Left lobe of liver (tissue), 2 donors: Measurements from ENCODE around the gene PTGDS. TPM values are rescaled to one million over a fixed set of nuclear protein-coding genes. Genes with fewer than 3 reads are reported as not detected.

Experiments used
- ATAC-seq: fragments of 200-7000 bp; cut with Tn5 transposase; one replicate; pipeline ENCODE4 v1.9.1; 2020; ENCODE audit warnings: mild to moderate bottlenecking, moderate library complexity
- DNase-seq: peaks from one replicate; pipeline ENCODE4 v3.0.0-alpha.2; 2020; ENCODE audit warnings: low spot score
- total RNA-seq: library from RNA; stranded (reverse); gene quantifications from one replicate; pipeline ENCODE4 v1.2.1, GENCODE V29; 2021
- donor health status: DM: no; HTN: no; CAD: no; lungs with moderate emphysema.
- donor health status: DM: no; HTN: yes; CAD: no.

PTGDS gene
- total RNA-seq, 1 donor from 2014 or later: 5.2 TPM

DNA sequence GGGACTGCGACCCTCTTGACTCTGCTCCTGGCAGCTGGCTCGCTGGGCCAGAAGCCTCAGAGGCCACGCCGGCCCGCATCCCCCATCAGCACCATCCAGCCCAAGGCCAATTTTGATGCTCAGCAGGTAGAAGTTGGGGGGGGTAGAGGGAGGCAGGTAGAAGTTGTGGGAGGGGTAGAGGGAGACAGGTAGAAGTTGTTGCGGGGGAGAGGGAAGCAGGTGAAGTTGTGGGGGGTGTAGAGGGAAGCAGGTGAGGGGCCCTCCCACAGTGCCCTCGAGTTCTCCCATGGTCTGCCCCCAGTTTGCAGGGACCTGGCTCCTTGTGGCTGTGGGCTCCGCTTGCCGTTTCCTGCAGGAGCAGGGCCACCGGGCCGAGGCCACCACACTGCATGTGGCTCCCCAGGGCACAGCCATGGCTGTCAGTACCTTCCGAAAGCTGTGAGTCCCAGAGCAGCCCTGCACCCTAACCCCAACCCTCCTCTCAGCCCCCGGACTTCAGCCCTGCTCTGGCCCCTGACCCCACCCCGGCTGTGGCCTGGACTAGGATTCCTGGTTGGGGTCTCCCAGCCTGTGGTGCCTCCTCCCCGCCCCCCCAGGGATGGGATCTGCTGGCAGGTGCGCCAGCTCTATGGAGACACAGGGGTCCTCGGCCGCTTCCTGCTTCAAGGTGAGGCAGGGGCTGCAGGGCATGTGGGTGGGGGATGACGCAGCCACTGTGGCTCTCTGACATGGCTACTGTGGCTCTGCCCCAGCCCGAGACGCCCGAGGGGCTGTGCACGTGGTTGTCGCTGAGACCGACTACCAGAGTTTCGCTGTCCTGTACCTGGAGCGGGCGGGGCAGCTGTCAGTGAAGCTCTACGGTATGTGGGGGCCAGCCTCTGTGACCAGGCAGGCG, 31.7 kb upstream of the PTGDS start:
- ATAC-seq (no peak), DNase-seq (peak; percentile 67)

DNA sequence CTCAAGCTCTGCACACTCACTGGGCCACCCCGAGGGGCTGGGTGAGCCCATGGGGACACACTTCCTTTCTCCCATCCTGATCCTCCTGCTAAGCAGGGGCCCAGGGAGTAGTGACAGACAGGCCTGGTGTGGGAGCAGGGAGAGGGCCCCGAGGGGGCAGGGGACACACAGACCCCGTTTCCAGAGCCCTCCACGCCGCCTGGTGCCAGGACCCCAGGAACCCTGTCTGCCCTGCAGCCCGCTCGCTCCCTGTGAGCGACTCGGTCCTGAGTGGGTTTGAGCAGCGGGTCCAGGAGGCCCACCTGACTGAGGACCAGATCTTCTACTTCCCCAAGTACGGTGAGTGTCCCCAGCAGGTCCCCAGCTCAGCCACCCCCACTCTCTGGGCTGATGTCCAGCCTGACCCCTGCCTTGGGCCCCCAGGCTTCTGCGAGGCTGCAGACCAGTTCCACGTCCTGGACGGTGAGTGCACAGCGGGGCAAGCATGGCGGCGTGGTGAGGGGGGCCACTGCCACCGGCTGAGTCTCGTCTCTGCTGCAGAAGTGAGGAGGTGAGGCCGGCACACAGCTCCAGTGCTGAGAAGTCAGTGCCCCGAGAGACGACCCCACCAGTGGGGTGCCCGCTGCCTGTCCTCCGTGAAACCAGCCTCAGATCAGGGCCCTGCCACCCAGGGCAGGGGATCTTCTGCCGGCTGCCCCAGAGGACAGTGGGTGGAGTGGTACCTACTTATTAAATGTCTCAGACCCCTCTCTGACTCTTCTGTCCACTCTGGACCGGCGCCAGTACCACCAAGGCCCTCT, 30.9 kb upstream of the PTGDS start:
- no peak for ATAC-seq
- DNase-seq: no peak

DNA sequence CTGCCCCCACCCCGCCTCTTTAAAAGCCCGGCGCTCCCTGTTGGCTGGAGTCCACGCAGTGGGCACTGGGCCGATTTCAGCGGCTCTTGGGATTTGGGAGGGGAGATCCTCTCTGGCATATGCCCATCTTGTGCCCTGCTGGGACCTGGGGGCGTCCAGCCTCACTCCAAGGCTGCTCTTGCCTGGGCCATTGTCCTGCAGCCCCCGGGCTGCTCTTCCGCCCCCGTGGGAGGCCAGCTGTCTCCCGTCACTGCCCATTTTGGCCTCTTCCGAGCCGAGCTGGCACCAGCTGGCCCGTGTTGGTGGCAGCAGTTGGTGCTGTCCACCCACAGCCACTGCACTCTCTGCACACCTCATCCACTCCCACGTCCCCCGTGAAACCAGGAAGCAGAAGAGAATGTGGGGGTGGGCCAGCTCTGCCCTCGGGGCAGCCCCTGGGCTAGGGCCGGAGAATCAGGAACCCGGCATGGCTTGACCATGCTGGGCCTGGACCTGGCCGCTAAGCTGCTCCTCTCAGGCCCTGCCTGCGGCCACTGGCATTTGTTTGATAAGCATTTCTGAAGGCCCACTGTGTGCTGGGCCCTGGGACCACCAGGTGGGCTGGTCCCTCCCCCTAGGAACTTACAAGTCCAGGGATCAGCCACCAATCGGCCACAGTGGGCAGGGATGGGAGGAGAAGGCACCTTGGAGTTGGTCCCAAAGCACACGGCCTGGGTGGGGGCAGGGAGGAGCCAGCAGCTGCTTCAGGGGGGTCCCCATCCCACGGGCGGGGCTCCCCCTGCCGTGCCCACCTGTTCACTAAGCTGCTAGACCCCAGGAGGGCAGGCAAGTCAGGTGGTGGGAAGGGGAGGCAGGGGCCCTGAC, 30.0 kb upstream of the PTGDS start:
- peak; percentile 80 for DNase-seq
- peak; percentile 3 for ATAC-seq

GRCh38 chr9:136947955-136948510, 29.3 kb upstream of the PTGDS start:
- ATAC-seq (no peak), DNase-seq (peak; percentile 73)

DNA sequence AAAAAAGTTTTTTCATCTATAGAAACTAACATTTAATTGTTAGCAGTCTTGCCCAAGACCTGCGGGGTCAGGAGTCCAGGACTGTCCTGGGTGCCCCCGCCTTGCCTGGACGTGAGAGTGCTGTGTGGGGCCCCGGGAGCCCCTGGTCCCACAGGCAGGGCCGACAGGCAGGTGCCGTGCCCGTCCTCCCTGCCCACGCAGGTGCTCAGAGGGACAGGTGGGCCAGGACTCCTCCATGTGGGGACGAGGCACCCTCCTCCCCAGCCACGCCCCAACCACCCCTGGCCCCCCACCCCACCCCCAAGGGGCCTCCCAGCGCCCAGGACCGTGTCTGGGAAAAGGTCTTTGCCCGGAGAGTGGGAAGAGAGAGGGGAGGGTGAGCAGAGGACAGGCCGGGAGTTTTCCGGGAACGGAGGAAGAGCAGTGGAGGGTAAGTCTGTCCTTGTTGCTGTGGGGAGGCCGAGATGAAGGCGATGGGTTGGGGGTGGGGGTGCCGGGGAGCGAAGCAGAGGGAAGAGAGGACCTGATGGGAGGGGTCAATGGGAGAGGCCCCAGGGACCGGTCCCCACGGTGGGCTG, 28.0 kb upstream of the PTGDS start:
- DNase-seq (no peak), ATAC-seq (peak; percentile 2)

DNA sequence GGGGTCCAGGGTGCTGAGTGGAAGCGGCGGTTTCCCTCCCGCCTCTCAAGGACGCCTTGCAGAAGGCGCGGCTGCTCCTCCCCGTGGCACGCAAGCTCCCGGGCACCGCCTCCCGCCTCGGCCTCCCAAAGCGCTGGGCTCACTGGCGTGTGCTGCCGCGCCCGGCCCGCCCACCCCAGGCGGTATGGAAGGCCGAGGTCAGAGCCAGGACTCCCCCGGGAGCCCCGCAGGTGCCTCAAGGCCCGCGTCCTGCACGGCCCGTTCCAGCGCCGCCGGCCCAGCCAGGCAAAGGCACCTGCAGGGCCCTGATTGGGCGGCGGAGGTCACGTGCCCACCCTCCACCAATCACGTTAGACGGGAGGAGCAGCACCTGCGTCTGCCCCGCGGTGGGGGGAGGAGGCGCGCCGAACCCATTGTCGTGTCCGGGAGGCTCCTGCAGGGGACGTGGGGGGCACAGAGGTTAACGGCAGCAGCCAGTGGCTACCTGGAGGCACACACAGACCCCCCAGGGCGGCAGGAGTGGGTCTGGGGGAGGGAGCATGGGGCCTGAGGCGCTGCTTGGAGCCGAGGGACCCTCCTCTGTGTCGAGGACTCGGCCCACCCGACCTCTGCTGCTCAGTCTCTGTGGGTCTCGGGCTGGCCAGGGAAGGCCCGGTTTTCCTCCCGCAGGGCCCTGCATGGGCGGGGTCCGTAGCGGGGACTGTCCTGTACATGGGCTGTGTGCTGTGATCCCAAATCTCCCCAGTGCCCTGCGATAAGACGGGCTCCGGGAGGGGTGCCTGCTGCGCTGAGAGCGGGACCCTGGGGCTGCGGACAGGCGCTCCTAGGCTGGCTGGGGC, 27.3 kb upstream of the PTGDS start:
- ATAC-seq: peak; percentile 67
- peak; percentile 100 for DNase-seq

- ATAC-seq (peak; percentile 22), DNase-seq (peak; percentile 72)
These were observed 26.5 kb upstream of the PTGDS start for GRCh38 chr9:136950656-136951276.

- no peak for ATAC-seq
- DNase-seq: no peak
These were observed 25.6 kb upstream of the PTGDS start, which contains the start of gene LCN12 for GRCh38 chr9:136951541-136952320. Gene LCN12 (plus strand): TSS chr9:136952273. CDS start chr9:136952328, 55 bp downstream.

DNA sequence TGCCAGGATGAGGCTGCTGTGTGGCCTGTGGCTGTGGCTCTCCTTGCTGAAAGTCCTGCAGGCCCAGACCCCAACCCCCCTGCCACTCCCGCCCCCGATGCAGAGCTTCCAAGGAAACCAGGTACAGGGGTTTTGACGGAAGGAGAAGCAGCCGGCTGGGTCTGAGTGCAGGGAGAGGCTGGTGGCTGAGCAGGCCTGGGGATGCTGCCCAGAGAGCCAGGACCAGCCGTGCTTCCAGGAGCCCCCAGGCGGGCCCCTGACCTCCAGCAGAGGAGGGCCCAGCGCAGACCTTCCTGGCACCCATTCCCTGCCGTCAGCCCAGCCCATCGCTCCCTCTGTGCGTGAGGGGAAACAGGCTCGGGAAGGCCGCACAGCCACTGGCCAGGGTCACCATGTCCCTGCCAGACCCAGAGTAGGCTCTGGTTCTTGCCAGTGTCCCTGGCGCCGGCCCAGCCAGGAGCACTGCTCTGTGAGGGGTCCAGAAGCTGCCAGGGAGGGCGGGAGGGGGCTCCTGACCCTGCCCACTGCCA, 24.9 kb upstream of the PTGDS start:
- DNase-seq (no peak), ATAC-seq (no peak)

- no peak for ATAC-seq
- no peak for DNase-seq
These were observed 24.2 kb upstream of the PTGDS start for GRCh38 chr9:136952876-136953770.

DNA sequence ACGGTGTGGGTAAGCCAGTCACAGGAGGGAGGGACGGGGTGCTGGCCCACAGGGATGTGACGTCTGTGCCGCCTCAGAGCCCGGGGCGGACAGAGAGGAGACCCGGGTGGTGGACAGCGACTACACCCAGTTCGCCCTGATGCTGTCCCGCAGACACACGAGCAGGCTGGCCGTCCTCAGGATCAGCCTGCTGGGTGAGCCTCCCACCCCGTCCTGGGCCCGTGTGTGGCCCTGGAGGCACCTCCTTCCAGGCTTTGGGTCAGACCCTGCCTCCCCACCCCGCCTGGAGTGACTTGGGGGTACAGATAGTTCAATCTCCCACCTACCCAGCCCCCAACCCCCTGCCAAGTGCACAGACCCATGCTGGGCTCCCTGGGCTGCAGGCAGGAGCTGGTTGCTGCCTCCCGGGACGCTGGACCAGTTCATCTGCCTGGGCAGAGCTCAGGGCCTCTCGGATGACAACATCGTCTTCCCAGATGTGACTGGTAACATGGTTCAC, 23.5 kb upstream of the PTGDS start:
- ATAC-seq: no peak
- no peak for DNase-seq

DNA sequence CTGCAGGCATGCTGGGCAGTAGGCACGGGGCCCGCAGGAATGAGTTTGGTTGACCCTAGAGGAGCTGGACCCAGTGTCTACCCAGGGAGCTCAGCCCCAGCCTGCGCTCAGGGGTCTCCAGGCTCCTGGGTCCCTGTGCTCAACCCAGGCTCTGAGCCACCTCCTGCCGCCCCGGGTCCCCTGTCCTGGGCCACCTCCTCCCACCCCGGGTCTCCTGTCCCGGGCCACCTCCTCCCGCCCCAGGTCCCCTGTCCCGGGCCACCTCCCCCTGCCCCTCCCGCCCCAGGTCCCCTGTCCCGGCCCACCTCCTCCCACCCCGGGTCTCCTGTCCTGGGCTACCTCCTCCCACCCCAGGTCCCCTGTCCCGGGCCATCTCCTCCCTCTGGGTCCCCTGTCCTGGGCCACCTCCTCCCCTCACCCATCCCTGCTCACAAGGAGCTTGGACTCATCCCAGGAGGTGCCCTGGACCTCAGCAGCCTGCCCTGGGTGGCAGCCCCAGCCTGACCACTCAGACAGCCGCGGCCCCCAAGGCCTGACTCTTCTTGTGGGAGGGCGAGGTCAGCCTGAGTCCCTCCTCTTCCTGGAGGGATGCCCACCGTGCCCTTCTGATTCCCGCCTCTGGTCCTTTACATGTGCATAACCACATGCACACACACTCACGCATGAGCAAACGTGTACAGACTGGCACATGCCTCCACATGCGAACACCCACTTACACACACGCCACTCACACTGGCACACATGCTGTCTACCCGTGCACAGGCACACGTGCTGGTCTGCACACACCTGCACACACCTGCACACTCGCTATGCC, 22.8 kb upstream of the PTGDS start:
- ATAC-seq (no peak), DNase-seq (no peak)

- ATAC-seq: no peak
- DNase-seq: no peak
These were observed 21.9 kb upstream of the PTGDS start for GRCh38 chr9:136955202-136955942.

DNA sequence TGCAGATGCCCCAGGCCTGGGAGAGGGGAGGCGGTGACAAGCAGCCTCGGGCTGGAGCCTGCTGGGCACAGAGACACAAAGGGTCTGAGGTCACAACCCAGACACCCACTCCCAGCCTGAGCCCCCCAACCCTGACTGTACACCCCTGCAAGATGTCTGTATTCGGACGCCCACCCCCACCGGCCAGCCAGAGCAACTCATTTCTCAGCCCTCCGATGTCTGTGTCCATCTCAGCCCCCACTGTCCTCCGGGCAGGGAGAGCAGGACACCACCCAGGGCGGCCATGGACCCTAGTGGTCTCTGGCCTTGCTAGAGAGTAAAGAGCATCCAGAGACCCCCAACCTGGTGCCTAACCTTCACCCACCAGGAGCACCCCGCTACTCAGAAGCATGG, 21.4 kb upstream of the PTGDS start:
- no peak for ATAC-seq

DNA sequence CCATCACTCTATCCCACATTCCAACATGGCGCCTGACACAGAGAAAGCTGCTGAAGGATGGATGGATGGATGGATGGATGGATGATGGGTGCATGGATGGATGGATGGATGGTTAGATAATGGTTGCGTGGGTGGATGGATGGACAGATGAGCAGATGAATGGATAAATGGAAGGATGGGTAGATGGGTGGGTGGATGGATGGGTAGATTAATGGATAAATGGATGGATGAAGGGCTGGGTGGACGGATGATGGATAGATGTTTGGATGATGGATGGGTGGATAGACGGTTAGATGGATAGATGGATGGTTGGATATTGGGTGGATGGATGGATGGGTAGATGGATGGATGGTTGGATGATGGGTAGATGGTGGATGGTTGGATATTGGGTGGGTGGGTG, 20.7 kb upstream of the PTGDS start:
- ATAC-seq (no peak), DNase-seq (no peak)

More for the DNA sequence above, 21.4 kb upstream of the PTGDS start:
- DNase-seq: no peak
